WTC11 (cell line): ENCODE data around the gene FKBP14. TPM values are rescaled to one million over a fixed set of nuclear protein-coding genes. Genes with fewer than 3 reads are reported as not detected.

Experiments
- CBFB ChIP-seq: sonication (generic); formaldehyde crosslinking; IDR thresholded peaks from 2 replicates; pipeline ENCODE4 v1.8.1; 2022; ENCODE audit warnings: mild to moderate bottlenecking, low read depth, missing genetic modification reagents
- ELF4 ChIP-seq: sonication (generic); formaldehyde crosslinking; IDR thresholded peaks from 2 replicates; pipeline ENCODE4 v1.8.1; 2022; ENCODE audit warnings: low read depth, mild to moderate bottlenecking, moderate library complexity, missing genetic modification reagents
- FOXJ3 ChIP-seq: sonication (generic); formaldehyde crosslinking; IDR thresholded peaks from 2 replicates; pipeline ENCODE4 v1.9.0; 2021; ENCODE audit warnings: missing genetic modification reagents, mild to moderate bottlenecking, borderline replicate concordance
- GTF2I ChIP-seq: fragments of 250-450 bp; sonication (Bioruptor Pico); conservative IDR thresholded peaks from 2 replicates; pipeline ENCODE4 v1.4.0; 2021; ENCODE audit warnings: mild to moderate bottlenecking
- IRF1 ChIP-seq: sonication (generic); formaldehyde crosslinking; IDR thresholded peaks from 2 replicates; pipeline ENCODE4 v1.8.0; 2023; ENCODE audit warnings: missing genetic modification reagents
- IRF2 ChIP-seq: sonication (generic); formaldehyde crosslinking; IDR thresholded peaks from 2 replicates; pipeline ENCODE4 v1.8.0; 2022; ENCODE audit warnings: low read depth, missing genetic modification reagents, borderline replicate concordance
- JAZF1 ChIP-seq: fragments of 250-450 bp; sonication (Bioruptor Pico); IDR thresholded peaks from 2 replicates; pipeline ENCODE4 v1.9.0; 2021; ENCODE audit warnings: moderate library complexity, mild to moderate bottlenecking, inconsistent platforms
- KAT7 ChIP-seq: sonication (generic); formaldehyde crosslinking; IDR thresholded peaks from 2 replicates; pipeline ENCODE4 v1.8.1; 2023; ENCODE audit warnings: missing genetic modification reagents, mild to moderate bottlenecking, borderline replicate concordance
- NFYB ChIP-seq: sonication (generic); formaldehyde crosslinking; conservative IDR thresholded peaks from 2 replicates; pipeline ENCODE4 v1.8.0; 2022; ENCODE audit warnings: low read depth, missing genetic modification reagents
- NR1H2 ChIP-seq: sonication (generic); formaldehyde crosslinking; IDR thresholded peaks from 2 replicates; pipeline ENCODE4 v1.9.0; 2021; ENCODE audit warnings: mild to moderate bottlenecking, moderate library complexity, missing genetic modification reagents
- PRDM15 ChIP-seq: sonication (generic); formaldehyde crosslinking; IDR thresholded peaks from 2 replicates; pipeline ENCODE4 v1.8.0; 2022; ENCODE audit warnings: missing genetic modification reagents
- PRRX2 ChIP-seq: fragments of 250-450 bp; sonication (Bioruptor Pico); IDR thresholded peaks from 2 replicates; pipeline ENCODE4 v1.8.0; 2021; ENCODE audit warnings: mild to moderate bottlenecking
- RORB ChIP-seq: fragments of 250-450 bp; sonication (Bioruptor Pico); IDR thresholded peaks from 2 replicates; pipeline ENCODE4 v1.9.0; 2021; ENCODE audit warnings: mild to moderate bottlenecking
- SMAD3 ChIP-seq: sonication (generic); formaldehyde crosslinking; IDR thresholded peaks from 2 replicates; pipeline ENCODE4 v1.8.0; 2022; ENCODE audit warnings: missing genetic modification reagents, mild to moderate bottlenecking, borderline replicate concordance
- SP1 ChIP-seq: sonication (generic); formaldehyde crosslinking; conservative IDR thresholded peaks from 2 replicates; pipeline ENCODE4 v1.8.1; 2022; ENCODE audit warnings: missing genetic modification reagents
- STAT6 ChIP-seq: sonication (generic); formaldehyde crosslinking; conservative IDR thresholded peaks from 2 replicates; pipeline ENCODE4 v1.8.1; 2023; ENCODE audit warnings: mild to moderate bottlenecking, low read depth, missing genetic modification reagents, moderate library complexity
- USF1 ChIP-seq: sonication (generic); formaldehyde crosslinking; IDR thresholded peaks from 2 replicates; pipeline ENCODE4 v1.8.0; 2022; ENCODE audit warnings: mild to moderate bottlenecking, missing genetic modification reagents
- ZBTB21 ChIP-seq: sonication (generic); formaldehyde crosslinking; IDR thresholded peaks from 2 replicates; pipeline ENCODE4 v1.8.1; 2023; ENCODE audit warnings: mild to moderate bottlenecking, missing genetic modification reagents, borderline replicate concordance
- ZNF416 ChIP-seq: fragments of 250-450 bp; sonication (Bioruptor Pico); IDR thresholded peaks from 2 replicates; pipeline ENCODE4 v1.9.0; 2021; ENCODE audit warnings: mild to moderate bottlenecking, inconsistent platforms
- ZNF512 ChIP-seq: sonication (generic); formaldehyde crosslinking; IDR thresholded peaks from 2 replicates; pipeline ENCODE4 v1.8.1; 2022; ENCODE audit warnings: missing genetic modification reagents, borderline replicate concordance
- ZSCAN18 ChIP-seq: fragments of 250-450 bp; sonication (Bioruptor Pico); IDR thresholded peaks from 2 replicates; pipeline ENCODE4 v2.1.2; 2022; ENCODE audit warnings: mild to moderate bottlenecking, moderate library complexity
- total RNA-seq: library from RNA; stranded (reverse); gene quantifications from 3 replicates; pipeline ENCODE4 v1.2.3, GENCODE V29; 2021
- TF ChIP-seq, protein P1 (sequence below): sonication (generic); formaldehyde crosslinking; IDR thresholded peaks from 2 replicates; pipeline ENCODE4 v1.8.1; 2022; ENCODE audit warnings: low read depth, mild to moderate bottlenecking, moderate library complexity, missing genetic modification reagents, borderline replicate concordance
- TF ChIP-seq, protein P2 (sequence below): sonication (generic); formaldehyde crosslinking; IDR thresholded peaks from 2 replicates; pipeline ENCODE4 v1.8.1; 2023; ENCODE audit warnings: mild to moderate bottlenecking, missing genetic modification reagents, moderate library complexity
- TF ChIP-seq, protein P3 (sequence below): sonication (generic); formaldehyde crosslinking; IDR thresholded peaks from 2 replicates; pipeline ENCODE4 v1.8.0; 2022; ENCODE audit warnings: mild to moderate bottlenecking, missing genetic modification reagents

The FKBP14 gene
- total RNA-seq, 1 experiment from 2014 or later = 23.0 TPM

GRCh38 chr7:30026229-30027064 lies at the start of gene FKBP14 (continued):
- TF ChIP-seq IRF1 (CRISPR knock-in tag) = no peak
- no peak for TF ChIP-seq ZNF512
- no peak for TF ChIP-seq ZSCAN18 (CRISPR knock-in tag)
- TF ChIP-seq STAT6 (CRISPR knock-in tag) = no peak
- TF ChIP-seq, protein P1, sequence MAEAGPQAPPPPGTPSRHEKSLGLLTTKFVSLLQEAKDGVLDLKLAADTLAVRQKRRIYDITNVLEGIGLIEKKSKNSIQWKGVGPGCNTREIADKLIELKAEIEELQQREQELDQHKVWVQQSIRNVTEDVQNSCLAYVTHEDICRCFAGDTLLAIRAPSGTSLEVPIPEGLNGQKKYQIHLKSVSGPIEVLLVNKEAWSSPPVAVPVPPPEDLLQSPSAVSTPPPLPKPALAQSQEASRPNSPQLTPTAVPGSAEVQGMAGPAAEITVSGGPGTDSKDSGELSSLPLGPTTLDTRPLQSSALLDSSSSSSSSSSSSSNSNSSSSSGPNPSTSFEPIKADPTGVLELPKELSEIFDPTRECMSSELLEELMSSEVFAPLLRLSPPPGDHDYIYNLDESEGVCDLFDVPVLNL (CRISPR knock-in tag) = no peak
- peak; percentile 74; the same call in 1 of the 2 replicates for TF ChIP-seq SP1 (CRISPR knock-in tag)
- no peak for TF ChIP-seq CBFB (CRISPR knock-in tag)
- no peak for TF ChIP-seq PRRX2 (CRISPR knock-in tag)
- TF ChIP-seq RORB = no peak
- TF ChIP-seq PRDM15 (CRISPR knock-in tag) = peak; percentile 62; the same call in 1 of the 2 replicates
- TF ChIP-seq USF1 (CRISPR knock-in tag) = no peak
- no peak for TF ChIP-seq GTF2I (CRISPR knock-in tag)
- TF ChIP-seq NR1H2 = no peak
- peak; percentile 91 for TF ChIP-seq NFYB (CRISPR knock-in tag)
- no peak for TF ChIP-seq SMAD3 (CRISPR knock-in tag)
- TF ChIP-seq FOXJ3 = no peak
- TF ChIP-seq, protein P2, sequence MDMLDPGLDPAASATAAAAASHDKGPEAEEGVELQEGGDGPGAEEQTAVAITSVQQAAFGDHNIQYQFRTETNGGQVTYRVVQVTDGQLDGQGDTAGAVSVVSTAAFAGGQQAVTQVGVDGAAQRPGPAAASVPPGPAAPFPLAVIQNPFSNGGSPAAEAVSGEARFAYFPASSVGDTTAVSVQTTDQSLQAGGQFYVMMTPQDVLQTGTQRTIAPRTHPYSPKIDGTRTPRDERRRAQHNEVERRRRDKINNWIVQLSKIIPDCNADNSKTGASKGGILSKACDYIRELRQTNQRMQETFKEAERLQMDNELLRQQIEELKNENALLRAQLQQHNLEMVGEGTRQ = peak; percentile 17; the same call in 1 of the 2 replicates
- TF ChIP-seq ELF4 (CRISPR knock-in tag) = no peak
- TF ChIP-seq IRF2 (CRISPR knock-in tag) = no peak
- TF ChIP-seq, protein P3, sequence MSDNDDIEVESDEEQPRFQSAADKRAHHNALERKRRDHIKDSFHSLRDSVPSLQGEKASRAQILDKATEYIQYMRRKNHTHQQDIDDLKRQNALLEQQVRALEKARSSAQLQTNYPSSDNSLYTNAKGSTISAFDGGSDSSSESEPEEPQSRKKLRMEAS (CRISPR knock-in tag) = peak; percentile 46
- TF ChIP-seq ZNF416 = no peak
- no peak for TF ChIP-seq ZBTB21
- no peak for TF ChIP-seq KAT7 (CRISPR knock-in tag)
- TF ChIP-seq JAZF1 = no peak
